Activated naive CD4-positive, alpha-beta T cell treated with anti-CD3 and anti-CD28 coated beads for 36 hours (primary cell): ENCODE data around the gene ZNF618. TPM values are rescaled to one million over a fixed set of nuclear protein-coding genes. Genes with fewer than 3 reads are reported as not detected.

Source experiments
- CTCF ChIA-PET: fragments of 350-600 bp; sonication (Branson Sonifier 250); formaldehyde crosslinking; loops from one replicate; lab custom pipeline; 2021; ENCODE audit warnings: antibody characterized with exemption; lab: Charles Lee
- DNase-seq: peaks from one replicate; pipeline ENCODE4 v3.0.0-alpha.2; 2020
- H3K27ac Mint-ChIP-seq: one replicate; pipeline ENCODE4 v1.8.0; 2021; ENCODE audit warnings: mild to moderate bottlenecking, mixed read lengths
- H3K27me3 Mint-ChIP-seq: one replicate; pipeline ENCODE4 v1.8.0; 2021; ENCODE audit warnings: low read depth, mixed read lengths
- H3K36me3 Mint-ChIP-seq: one replicate; pipeline ENCODE4 v1.8.0; 2021; ENCODE audit warnings: low read depth, mixed read lengths
- H3K4me1 Mint-ChIP-seq: one replicate; pipeline ENCODE4 v1.8.0; 2021; ENCODE audit warnings: low read depth, mixed read lengths
- H3K4me3 Mint-ChIP-seq: one replicate; pipeline ENCODE4 v1.8.0; 2021; ENCODE audit warnings: mild to moderate bottlenecking, moderate library complexity, mixed read lengths
- H3K9me3 Mint-ChIP-seq: one replicate; pipeline ENCODE4 v1.8.0; 2021; ENCODE audit warnings: mixed read lengths
- intact Hi-C: fragments of 100-400 bp; cut with micrococcal nuclease; formaldehyde crosslinking; loops from one replicate; pipeline ENCODE4 v1.15.1; 2023
- total RNA-seq, 2 experiments: library from RNA; stranded (reverse); gene quantifications; one replicate each; pipeline ENCODE4 v1.2.3, GENCODE V29; 2021

Gene ZNF618
- total RNA-seq, 2 experiments from 2014 or later, result 0.02 to 0.10 TPM

GRCh38 chr9:113903514-113904077 is 27.5 kb downstream of the ZNF618 start:
- H3K4me3 Mint-ChIP-seq, result no peak overlapping the region
- no peak overlapping the region for H3K27ac Mint-ChIP-seq
- no peak for DNase-seq
- H3K27me3 Mint-ChIP-seq, result no peaks in the 10 kb centered on the region
- no peaks in the 10 kb centered on the region for H3K4me1 Mint-ChIP-seq
- no peaks in the 10 kb centered on the region for H3K36me3 Mint-ChIP-seq
- peaks cover 6% of the 10 kb centered on the region for H3K9me3 Mint-ChIP-seq
- intact Hi-C loops, result no loop called here
- CTCF ChIA-PET, result no interaction called here

DNA sequence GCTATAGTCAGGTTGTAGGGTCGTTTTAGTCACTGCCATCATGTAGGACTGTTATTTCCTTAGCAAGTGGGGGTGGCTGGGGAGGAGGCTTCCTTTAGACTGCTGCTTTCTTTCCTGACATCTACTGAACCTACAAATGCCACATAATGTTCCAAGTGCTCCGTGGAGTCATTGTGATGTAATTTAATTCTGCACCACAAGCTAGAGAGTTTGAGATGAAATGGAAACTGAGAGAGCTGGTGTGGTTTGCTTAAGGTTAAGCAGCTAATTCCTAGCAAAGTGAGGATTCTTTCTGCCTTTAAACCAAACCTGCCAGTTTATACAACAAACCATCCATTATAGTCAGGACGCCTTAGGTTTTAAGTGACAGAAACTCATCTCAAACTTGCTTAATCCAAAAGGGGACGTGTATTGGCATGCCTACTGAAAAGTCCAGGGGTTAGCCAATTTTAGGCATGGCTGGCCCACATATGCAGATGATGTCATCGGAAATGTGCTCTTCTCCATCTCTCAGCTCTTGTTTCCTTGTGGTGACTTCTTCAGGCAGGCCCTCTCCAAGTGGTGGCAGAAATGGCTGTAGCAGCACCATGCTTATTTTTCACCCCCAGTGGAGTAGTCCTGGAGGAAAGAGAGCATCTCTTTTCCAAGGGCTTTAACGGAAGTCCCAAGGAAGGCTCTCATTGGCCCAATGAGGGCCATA is 30.5 kb downstream of the ZNF618 start:
- intact Hi-C loops, result no loop called here
- H3K4me3 Mint-ChIP-seq, result no peak overlapping the region
- no peaks in the 10 kb centered on the region for H3K4me1 Mint-ChIP-seq
- no peak for DNase-seq
- no peaks in the 10 kb centered on the region for H3K36me3 Mint-ChIP-seq
- H3K27ac Mint-ChIP-seq, result no peak overlapping the region
- CTCF ChIA-PET, result no interaction called here
- no peaks in the 10 kb centered on the region for H3K27me3 Mint-ChIP-seq
- peaks cover 6% of the 10 kb centered on the region for H3K9me3 Mint-ChIP-seq

DNA sequence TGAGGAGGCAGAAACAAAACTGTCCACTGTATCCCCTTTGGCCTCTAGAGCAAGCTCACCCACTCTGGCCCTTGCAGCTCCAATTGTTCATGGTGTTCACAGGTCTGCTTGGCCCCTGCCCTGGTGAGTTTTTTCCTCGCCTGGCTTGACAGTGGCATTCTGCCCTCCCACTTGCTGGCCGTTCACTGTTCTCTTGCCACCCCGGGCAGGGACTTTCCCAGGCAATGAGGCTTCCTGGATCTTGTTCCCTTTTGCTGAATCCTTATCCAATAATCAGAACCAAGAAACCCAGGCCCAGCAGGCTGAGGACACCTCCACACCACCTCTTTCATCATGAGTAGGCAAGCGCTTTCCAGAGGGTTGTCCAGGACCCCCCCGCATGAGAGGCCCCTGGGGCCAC is 31.2 kb downstream of the ZNF618 start:
- Mint-ChIP-seq H3K4me1 (no peaks in the 10 kb centered on the region), H3K4me3 (no peak overlapping the region), H3K9me3 (peaks cover 6% of the 10 kb centered on the region), H3K27ac (no peak overlapping the region), H3K27me3 (no peaks in the 10 kb centered on the region), H3K36me3 (no peaks in the 10 kb centered on the region)
- intact Hi-C loops, result no loop called here
- CTCF ChIA-PET, result no interaction called here
- DNase-seq, result no peak

- Mint-ChIP-seq H3K27me3 (no peaks in the 10 kb centered on the region), H3K36me3 (no peaks in the 10 kb centered on the region), H3K4me1 (no peaks in the 10 kb centered on the region), H3K4me3 (no peak overlapping the region), H3K27ac (no peak overlapping the region), H3K9me3 (no peaks in the 10 kb centered on the region)
- intact Hi-C loops, result no loop called here
- CTCF ChIA-PET, result interaction anchor here (0.6 kb wide), 1 partner anchor 209 kb away, joined by 3 read pairs; no protein-coding TSS in a partner anchor
- no peak for DNase-seq
Measured at GRCh38 chr9:113909421-113909820, 33.3 kb downstream of the ZNF618 start.

DNA sequence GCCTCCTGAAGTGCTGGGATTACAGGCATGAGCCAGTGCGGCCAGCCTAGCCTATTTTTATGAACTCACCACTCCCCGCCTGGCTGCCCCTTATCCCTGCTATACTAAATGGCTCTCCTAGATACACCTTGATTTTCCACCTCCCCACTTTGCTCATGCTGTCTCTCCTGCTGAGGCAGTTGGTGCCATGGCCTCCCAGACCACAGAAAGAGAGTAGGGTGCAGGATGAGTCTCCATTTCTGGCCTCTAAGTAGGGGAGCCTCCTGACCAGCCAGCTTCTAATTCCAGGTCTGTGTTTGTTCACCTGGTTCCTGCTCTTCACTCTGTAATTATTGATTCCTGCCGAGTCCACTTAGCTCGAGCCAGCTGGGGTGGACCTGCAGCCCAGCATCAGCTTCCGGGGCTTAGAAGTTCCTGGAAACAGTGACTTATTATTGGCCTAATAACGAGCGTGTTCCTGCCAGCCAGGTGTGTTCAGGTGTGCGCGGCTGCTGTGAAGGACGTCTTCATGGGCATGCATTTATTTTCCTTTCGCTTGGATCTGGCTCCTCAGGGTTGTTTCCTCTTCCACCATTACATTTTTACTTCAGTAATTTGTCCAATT is 34.0 kb downstream of the ZNF618 start:
- DNase-seq, result no peak
- CTCF ChIA-PET, result interaction anchor here (0.6 kb wide), 1 partner anchor 209 kb away, joined by 3 read pairs; no protein-coding TSS in a partner anchor
- no peaks in the 10 kb centered on the region for H3K4me1 Mint-ChIP-seq
- no peaks in the 10 kb centered on the region for H3K9me3 Mint-ChIP-seq
- no peak overlapping the region for H3K27ac Mint-ChIP-seq
- no peaks in the 10 kb centered on the region for H3K27me3 Mint-ChIP-seq
- no peak overlapping the region for H3K4me3 Mint-ChIP-seq
- intact Hi-C loops, result no loop called here
- no peaks in the 10 kb centered on the region for H3K36me3 Mint-ChIP-seq

DNA sequence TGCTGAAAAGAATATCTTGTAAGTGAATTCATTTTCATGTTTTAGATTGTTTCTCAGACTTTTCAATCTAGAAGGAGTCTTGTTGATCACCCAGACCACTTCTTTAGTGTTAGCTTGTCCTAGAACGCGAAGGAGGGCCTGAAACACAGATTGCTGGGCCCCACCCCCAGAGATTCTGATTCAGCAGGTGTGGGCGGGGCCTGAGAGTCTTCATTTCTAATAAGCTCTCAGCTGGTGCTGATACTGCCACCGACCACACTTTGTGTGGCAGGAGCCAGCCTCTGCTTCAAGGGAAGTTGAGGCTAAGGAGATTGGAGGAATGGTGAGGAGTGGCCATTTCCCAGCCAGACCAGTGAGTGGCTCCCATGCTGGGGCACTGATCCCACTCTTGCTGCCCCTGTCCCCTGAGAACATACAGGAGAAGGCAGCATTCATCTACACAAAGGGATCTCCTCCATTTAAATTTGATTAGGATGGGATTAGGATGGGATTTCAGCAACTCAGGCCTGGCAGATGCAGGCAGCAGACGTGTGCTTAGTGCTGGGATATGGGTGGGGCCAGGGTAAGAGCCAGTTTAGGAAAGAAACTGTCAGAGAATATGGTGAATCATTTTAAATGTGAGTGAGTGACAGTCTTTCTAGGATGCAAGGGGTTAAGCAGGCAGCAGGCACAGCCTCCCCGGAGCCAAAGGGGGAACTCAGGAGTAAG is 35.9 kb downstream of the ZNF618 start:
- no peaks in the 10 kb centered on the region for H3K9me3 Mint-ChIP-seq
- no peak overlapping the region for H3K4me3 Mint-ChIP-seq
- no peaks in the 10 kb centered on the region for H3K27me3 Mint-ChIP-seq
- H3K36me3 Mint-ChIP-seq, result no peaks in the 10 kb centered on the region
- DNase-seq, result no peak
- CTCF ChIA-PET, result no interaction called here
- no peak overlapping the region for H3K27ac Mint-ChIP-seq
- intact Hi-C loops, result no loop called here
- no peaks in the 10 kb centered on the region for H3K4me1 Mint-ChIP-seq

- intact Hi-C loops, result no loop called here
- Mint-ChIP-seq H3K27ac (no peak overlapping the region), H3K4me3 (no peak overlapping the region), H3K36me3 (no peaks in the 10 kb centered on the region), H3K9me3 (no peaks in the 10 kb centered on the region), H3K27me3 (no peaks in the 10 kb centered on the region), H3K4me1 (no peaks in the 10 kb centered on the region)
- no peak for DNase-seq
- CTCF ChIA-PET, result no interaction called here
Measured at GRCh38 chr9:113912816-113913215, 36.7 kb downstream of the ZNF618 start.

GRCh38 chr9:113913426-113914195 is 37.5 kb downstream of the ZNF618 start:
- intact Hi-C loops, result no loop called here
- H3K4me3 Mint-ChIP-seq, result no peak overlapping the region
- H3K27me3 Mint-ChIP-seq, result no peaks in the 10 kb centered on the region
- DNase-seq, result no peak
- no peak overlapping the region for H3K27ac Mint-ChIP-seq
- H3K4me1 Mint-ChIP-seq, result no peaks in the 10 kb centered on the region
- CTCF ChIA-PET, result interaction anchor here (0.6 kb wide), 1 partner anchor 189 kb away, joined by 3 read pairs; no protein-coding TSS in a partner anchor
- H3K9me3 Mint-ChIP-seq, result no peaks in the 10 kb centered on the region
- no peaks in the 10 kb centered on the region for H3K36me3 Mint-ChIP-seq

DNA sequence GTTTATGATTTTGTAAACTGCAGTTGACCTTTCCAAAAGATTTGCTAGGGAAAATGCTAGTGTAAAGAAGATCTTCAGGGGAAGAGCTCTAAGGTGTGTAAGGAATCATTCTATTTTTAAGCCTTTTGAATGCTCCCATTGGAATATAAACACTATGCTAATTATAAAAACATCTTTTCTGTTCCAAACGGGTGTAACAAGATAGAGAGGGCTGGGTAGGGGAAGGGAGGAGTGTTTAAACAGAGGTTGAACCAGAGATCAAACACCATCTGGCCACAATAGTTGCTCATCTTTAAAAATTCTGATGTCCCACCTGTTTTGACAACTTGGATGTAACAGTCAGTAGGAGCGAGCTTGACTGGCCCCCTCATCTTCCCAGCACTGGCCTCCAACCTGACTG is 38.4 kb downstream of the ZNF618 start:
- no peaks in the 10 kb centered on the region for H3K27me3 Mint-ChIP-seq
- DNase-seq, result no peak
- no peaks in the 10 kb centered on the region for H3K36me3 Mint-ChIP-seq
- CTCF ChIA-PET, result no interaction called here
- no peaks in the 10 kb centered on the region for H3K4me1 Mint-ChIP-seq
- H3K27ac Mint-ChIP-seq, result no peak overlapping the region
- no peaks in the 10 kb centered on the region for H3K9me3 Mint-ChIP-seq
- H3K4me3 Mint-ChIP-seq, result no peak overlapping the region
- intact Hi-C loops, result no loop called here

DNA sequence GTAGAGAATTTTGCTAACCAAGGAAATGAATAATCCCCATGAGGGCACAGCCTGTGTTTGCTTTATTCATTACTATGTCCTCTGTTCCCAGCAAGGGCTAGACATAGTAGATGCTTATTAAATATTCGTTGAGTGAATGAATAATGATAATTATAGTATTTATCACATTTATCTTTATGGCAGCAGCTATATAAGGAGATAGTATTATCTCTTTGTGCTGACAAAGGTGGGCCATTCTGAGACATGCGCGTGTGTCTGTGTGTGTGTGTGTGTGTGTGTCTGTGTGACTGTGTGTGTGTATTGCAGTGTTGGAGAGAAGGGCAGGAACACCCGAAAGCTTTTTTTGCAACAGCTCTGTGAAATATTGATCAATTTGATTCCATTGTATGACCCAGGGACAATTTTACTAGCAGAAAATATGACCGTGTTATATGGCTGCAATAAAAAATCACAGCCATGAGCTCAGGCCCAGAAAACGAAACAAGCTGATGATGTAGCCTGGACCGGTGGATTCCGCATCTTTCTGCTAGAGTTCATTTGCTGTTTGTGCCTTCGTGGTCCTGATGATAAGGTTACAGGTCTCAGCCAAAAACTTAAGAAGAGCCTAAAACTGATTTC is 39.8 kb downstream of the ZNF618 start:
- H3K4me1 Mint-ChIP-seq, result no peaks in the 10 kb centered on the region
- H3K27me3 Mint-ChIP-seq, result no peaks in the 10 kb centered on the region
- H3K36me3 Mint-ChIP-seq, result no peaks in the 10 kb centered on the region
- H3K27ac Mint-ChIP-seq, result no peak overlapping the region
- DNase-seq, result no peak
- no peak overlapping the region for H3K4me3 Mint-ChIP-seq
- no peaks in the 10 kb centered on the region for H3K9me3 Mint-ChIP-seq
- CTCF ChIA-PET, result no interaction called here
- intact Hi-C loops, result no loop called here

DNA sequence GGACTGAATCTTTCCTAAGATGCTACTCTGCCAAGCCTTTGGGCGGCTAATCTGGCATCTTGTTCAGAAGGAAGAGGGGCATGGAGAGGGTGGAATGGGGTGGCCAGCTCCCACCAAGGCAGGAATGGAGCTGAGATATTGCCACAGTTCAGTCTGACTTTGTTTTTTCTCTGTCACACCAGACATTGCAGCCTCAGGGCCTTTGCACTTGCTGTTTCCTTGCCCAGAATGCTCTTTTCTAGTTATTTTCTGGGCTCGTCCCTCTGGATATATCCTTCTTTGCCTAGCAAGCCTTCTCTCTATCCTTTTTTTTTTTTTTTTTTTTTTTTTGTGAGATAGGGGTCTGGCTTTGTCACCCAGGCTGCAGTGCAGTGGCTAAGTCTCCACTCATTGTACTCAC is 40.8 kb downstream of the ZNF618 start:
- Mint-ChIP-seq H3K4me3 (no peak overlapping the region), H3K27me3 (no peaks in the 10 kb centered on the region), H3K4me1 (no peaks in the 10 kb centered on the region), H3K27ac (no peak overlapping the region), H3K9me3 (no peaks in the 10 kb centered on the region), H3K36me3 (no peaks in the 10 kb centered on the region)
- intact Hi-C loops, result no loop called here
- CTCF ChIA-PET, result no interaction called here
- DNase-seq, result no peak
